OCI-LY7 (cell line): ENCODE results near the gene OTOF. TPM values are rescaled to one million over a fixed set of nuclear protein-coding genes. Genes with fewer than 3 reads are reported as not detected.

Experiments
- BruUV-seq: library from RNA; stranded (reverse); fragments of 400-500 nt; replicated peaks from 2 replicates; lab custom pipeline; 2021; lab: Mats Ljungman, UMichigan
- CTCF ChIA-PET: fragments of 300-600 bp; sonication (Branson Sonifier 250); formaldehyde crosslinking; loops from one replicate; lab custom pipeline; 2022; ENCODE audit warnings: antibody characterized with exemption; ENCODE audit not compliant: unreplicated experiment; lab: Charles Lee
- POLR2A ChIA-PET: fragments of 300-600 bp; sonication (Branson Sonifier 250); formaldehyde crosslinking; loops from one replicate; lab custom pipeline; 2022; ENCODE audit warnings: antibody characterized with exemption; lab: Charles Lee
- DNase-seq: peaks from one replicate; pipeline ENCODE4 v3.0.0-alpha.2; 2015; ENCODE audit warnings: low spot score
- H2AFZ ChIP-seq: fragments of 200-600 bp; sonication (generic), shearing (Covaris generic); 2 replicates; pipeline ENCODE4 v1.6.1; 2014; ENCODE audit warnings: mild to moderate bottlenecking, antibody characterized with exemption, low read length, moderate library complexity
- H3K27ac ChIP-seq: fragments of 200-600 bp; sonication (generic); 2 replicates; pipeline ENCODE4 v1.5.1; 2014; ENCODE audit warnings: mixed run types, low read depth, mild to moderate bottlenecking, moderate library complexity, low read length, inconsistent platforms; ENCODE audit not compliant: poor library complexity, severe bottlenecking
- H3K36me3 ChIP-seq: fragments of 200-600 bp; sonication (generic); 2 replicates; pipeline ENCODE4 v1.6.1; 2014; ENCODE audit warnings: mild to moderate bottlenecking, antibody characterized with exemption, low read length, moderate library complexity, mixed read lengths; ENCODE audit not compliant: insufficient read depth
- H3K4me1 ChIP-seq: fragments of 200-600 bp; sonication (generic); 2 replicates; pipeline ENCODE4 v1.5.1; 2014; ENCODE audit warnings: mild to moderate bottlenecking, low read length; ENCODE audit not compliant: insufficient read depth, poor library complexity, severe bottlenecking
- H3K4me2 ChIP-seq: fragments of 200-600 bp; sonication (generic); 2 replicates; pipeline ENCODE4 v1.6.1; 2014; ENCODE audit warnings: mild to moderate bottlenecking, low read length
- H3K4me3 ChIP-seq: fragments of 200-600 bp; sonication (generic); 2 replicates; pipeline ENCODE4 v1.5.1; 2014; ENCODE audit warnings: mild to moderate bottlenecking, low read depth, low read length; ENCODE audit not compliant: poor library complexity, severe bottlenecking
- H3K79me2 ChIP-seq: fragments of 200-600 bp; sonication (generic); 2 replicates; pipeline ENCODE4 v1.6.1; 2016; ENCODE audit warnings: low read depth, mild to moderate bottlenecking, low read length, moderate library complexity, mixed read lengths; ENCODE audit not compliant: insufficient read depth
- H3K9me2 ChIP-seq: fragments of 200-600 bp; sonication (generic); 2 replicates; pipeline ENCODE4 v1.6.1; 2016; ENCODE audit warnings: mild to moderate bottlenecking, low read length, mixed read lengths; ENCODE audit not compliant: insufficient read depth
- H3K9me3 ChIP-seq: fragments of 200-600 bp; sonication (generic); 2 replicates; pipeline ENCODE4 v1.6.1; 2014; ENCODE audit warnings: mild to moderate bottlenecking, mixed run types, low read length, mixed read lengths
- H4K20me1 ChIP-seq: fragments of 200-600 bp; sonication (generic); 2 replicates; pipeline ENCODE4 v1.6.1; 2014; ENCODE audit warnings: mild to moderate bottlenecking, antibody characterized with exemption, low read length, moderate library complexity, mixed read lengths; ENCODE audit not compliant: insufficient read depth
- CTCF ChIP-seq: fragments of 200-600 bp; sonication (generic); conservative IDR thresholded peaks from 2 replicates; pipeline ENCODE4 v1.5.1; 2014; ENCODE audit warnings: mild to moderate bottlenecking, antibody characterized with exemption, low read length, moderate library complexity, mixed read lengths
- EZH2phosphoT487 ChIP-seq: fragments of 200-600 bp; sonication (generic); IDR thresholded peaks from 2 replicates; pipeline ENCODE4 v1.6.1; 2018; ENCODE audit warnings: low read depth, borderline replicate concordance, mild to moderate bottlenecking, mixed run types, antibody characterized with exemption, low read length, moderate library complexity, mixed read lengths
- intact Hi-C: fragments of 100-400 bp; cut with micrococcal nuclease; formaldehyde crosslinking; loops from one replicate; pipeline ENCODE4 v1.10.0; 2022; ENCODE audit not compliant: unreplicated experiment
- total RNA-seq, 2 experiments: library from RNA; depleted of rRNA in 1 of 2; stranded (reverse); fragments of >200 nt in 1 of 2; shearing (Covaris generic) in 1 of 2; gene quantifications; 2 replicates each; pipeline ENCODE4 v1.2.3, GENCODE V29; 2014 to 2022

The OTOF gene
- total RNA-seq, 2 experiments from 2014 or later, result not detected

DNA sequence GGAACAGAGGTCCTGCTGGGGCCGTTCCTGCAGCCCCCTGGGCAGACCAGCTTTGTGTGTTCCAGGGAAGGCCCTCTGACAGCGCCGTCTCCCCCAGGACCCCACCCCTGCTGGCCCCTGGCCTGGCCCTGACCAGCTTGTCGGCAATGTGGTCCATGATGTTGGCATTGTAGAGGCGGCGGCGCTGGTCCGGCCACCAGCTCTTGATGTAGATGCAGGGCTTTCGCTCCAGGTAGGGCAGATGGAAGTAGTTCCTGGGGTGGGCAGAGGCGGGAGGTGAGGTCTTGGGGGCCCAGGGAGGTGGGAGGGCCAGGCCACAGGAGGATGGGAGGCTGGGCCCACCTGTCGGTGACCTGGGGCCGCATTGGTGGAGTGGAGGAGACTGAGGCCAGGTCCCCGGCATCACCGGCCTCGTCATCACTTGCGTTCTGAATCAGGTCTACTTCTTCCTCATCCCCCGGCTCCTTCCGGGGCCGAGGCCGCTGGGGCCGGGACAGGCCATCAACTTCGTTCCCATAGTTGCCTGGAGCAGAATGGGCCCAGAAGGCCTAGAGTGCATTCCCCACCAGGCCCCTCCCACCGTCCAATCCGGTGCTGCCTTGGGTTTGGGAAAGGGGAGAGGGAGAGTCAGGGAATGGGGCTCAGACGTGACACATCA lies 1.3 kb upstream of the OTOF start:
- Histone ChIP-seq H3K4me1 (no peaks in the 10 kb centered on the region), H3K36me3 (no peaks in the 10 kb centered on the region), H3K27ac (no peak overlapping the region), H2AFZ (no peak overlapping the region), H4K20me1 (no peaks in the 10 kb centered on the region), H3K4me2 (no peak overlapping the region), H3K79me2 (no peaks in the 10 kb centered on the region), H3K9me3 (no peaks in the 10 kb centered on the region), H3K9me2 (no peaks in the 10 kb centered on the region), H3K4me3 (no peak overlapping the region)
- ChIA-PET POLR2A (no interaction called here), CTCF (no interaction called here)
- TF ChIP-seq EZH2phosphoT487 (no peak), CTCF (no peak)
- no TSS peak for BruUV-seq
- no peak for DNase-seq
- intact Hi-C loops, result no loop called here

GRCh38 chr2:26478366-26478765 lies 442 bp upstream of the OTOF start:
- ChIA-PET POLR2A (no interaction called here), CTCF (interaction anchor here (0.6 kb wide), 1 partner anchor 64 kb away, joined by 3 read pairs; no protein-coding TSS in a partner anchor)
- H2AFZ ChIP-seq, result no peak overlapping the region
- H3K4me3 ChIP-seq, result no peak overlapping the region
- no peak overlapping the region for H3K4me2 ChIP-seq
- H4K20me1 ChIP-seq, result no peaks in the 10 kb centered on the region
- BruUV-seq, result no TSS peak
- no peak for DNase-seq
- H3K4me1 ChIP-seq, result no peaks in the 10 kb centered on the region
- H3K9me3 ChIP-seq, result no peaks in the 10 kb centered on the region
- no peak overlapping the region for H3K27ac ChIP-seq
- H3K9me2 ChIP-seq, result no peaks in the 10 kb centered on the region
- no peaks in the 10 kb centered on the region for H3K36me3 ChIP-seq
- TF ChIP-seq CTCF (no peak), EZH2phosphoT487 (no peak)
- no peaks in the 10 kb centered on the region for H3K79me2 ChIP-seq
- intact Hi-C loops, result no loop called here

DNA sequence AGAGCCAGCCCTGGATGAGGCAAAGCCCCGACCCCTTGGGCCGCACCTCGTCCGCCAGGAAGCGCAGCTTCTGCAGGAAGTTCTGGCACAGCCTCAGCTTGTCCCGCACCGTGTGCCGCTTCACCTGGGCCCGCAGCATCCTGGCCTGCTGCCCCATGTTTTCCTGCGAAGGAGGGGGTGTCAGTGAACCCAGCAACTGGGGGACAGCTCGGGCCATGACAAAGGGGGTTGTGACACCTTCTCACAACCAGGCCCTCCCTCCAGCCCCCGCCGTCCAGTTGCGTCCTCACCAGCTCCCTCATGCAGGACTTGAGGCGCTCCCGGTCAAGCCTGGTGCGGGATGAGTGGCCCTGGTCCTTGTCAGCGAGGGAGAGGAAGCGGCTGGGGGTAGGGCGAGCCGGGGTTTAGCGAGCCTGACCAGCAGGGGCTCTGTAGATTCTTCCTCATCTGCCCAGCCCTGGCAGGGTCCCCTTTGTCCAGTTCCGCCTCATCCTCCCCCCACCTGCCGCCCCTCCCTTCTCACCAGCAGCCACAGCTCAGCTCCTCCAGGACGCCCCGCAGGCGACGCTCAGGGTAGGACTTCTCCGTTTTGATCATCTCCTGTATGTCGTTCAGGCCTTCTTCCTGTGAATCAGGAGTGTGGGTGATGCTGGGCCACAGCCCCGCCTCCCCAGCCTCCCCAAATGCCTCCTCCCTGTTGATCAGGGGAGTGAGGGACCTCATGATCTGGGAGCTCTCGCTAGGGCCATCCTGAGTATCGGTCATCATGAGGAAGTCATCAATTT lies 606 bp downstream of the OTOF start:
- no peaks in the 10 kb centered on the region for H3K36me3 ChIP-seq
- no peak for DNase-seq
- BruUV-seq, result no TSS peak
- H3K4me3 ChIP-seq, result no peak overlapping the region
- POLR2A ChIA-PET, result no interaction called here
- CTCF ChIA-PET, result no interaction called here
- H3K4me1 ChIP-seq, result no peaks in the 10 kb centered on the region
- no peak overlapping the region for H2AFZ ChIP-seq
- no peak overlapping the region for H3K4me2 ChIP-seq
- intact Hi-C loops, result no loop called here
- H3K27ac ChIP-seq, result no peak overlapping the region
- no peaks in the 10 kb centered on the region for H3K9me2 ChIP-seq
- no peaks in the 10 kb centered on the region for H3K9me3 ChIP-seq
- H3K79me2 ChIP-seq, result no peaks in the 10 kb centered on the region
- no peaks in the 10 kb centered on the region for H4K20me1 ChIP-seq
- TF ChIP-seq EZH2phosphoT487, result no peak
- TF ChIP-seq CTCF, result no peak
